Measurements from ENCODE around the gene IGFBP7.

Gene IGFBP7

GRCh38 chr4:57073559-57073958, 36.6 kb downstream of the IGFBP7 start:
- H3K4me3 ChIP-seq (ENCODE audit: low read depth, low read length), result no peak overlapping the region
- DNase-seq (ENCODE audit: low read depth, low spot score), result no peak
- no peak for TF ChIP-seq CTCF (IDR thresholded peaks at IDR 0.05; ENCODE audit: insufficient read depth, low read length, missing control alignments)
- ChIA-PET CTCF (interaction anchor here (1.0 to 2.3 kb wide), 4 partner anchors 16 to 75 kb away, joined by 3 to 9 read pairs (median 3); no protein-coding TSS in a partner anchor), POLR2A (no interaction called here)

GRCh38 chr4:57071326-57071725, 38.9 kb downstream of the IGFBP7 start:
- no peak for DNase-seq (ENCODE audit: low read depth, low spot score)
- H3K4me3 ChIP-seq (ENCODE audit: low read depth, low read length), result no peak overlapping the region
- POLR2A ChIA-PET, result interaction anchor here (0.5 kb wide), 1 partner anchor 51 kb away, joined by 3 read pairs; no protein-coding TSS in a partner anchor
- TF ChIP-seq CTCF (IDR thresholded peaks at IDR 0.05; ENCODE audit: insufficient read depth, low read length, missing control alignments), result no peak
- CTCF ChIA-PET, result interaction anchor here (1.5 to 1.7 kb wide), 3 partner anchors 33 to 92 kb away, joined by 5 to 7 read pairs (median 6); no protein-coding TSS in a partner anchor

GRCh38 chr4:57070461-57070860, 39.7 kb downstream of the IGFBP7 start:
- TF ChIP-seq CTCF (IDR thresholded peaks at IDR 0.05; ENCODE audit: insufficient read depth, low read length, missing control alignments), result no peak
- DNase-seq (ENCODE audit: low read depth, low spot score), result no peak
- H3K4me3 ChIP-seq (ENCODE audit: low read depth, low read length), result no peak overlapping the region
- POLR2A ChIA-PET, result no interaction called here
- CTCF ChIA-PET, result interaction anchor here (2.1 kb wide), 1 partner anchor 93 kb away, joined by 4 read pairs; no protein-coding TSS in a partner anchor

- POLR2A ChIA-PET, result no interaction called here
- H3K4me3 ChIP-seq (ENCODE audit: low read depth, low read length), result no peak overlapping the region
- DNase-seq (ENCODE audit: low read depth, low spot score), result no peak
- TF ChIP-seq CTCF (IDR thresholded peaks at IDR 0.05; ENCODE audit: insufficient read depth, low read length, missing control alignments), result no peak
- CTCF ChIA-PET, result no interaction called here
These were observed 41.8 kb downstream of the IGFBP7 start for GRCh38 chr4:57068237-57068981.

GRCh38 chr4:57065730-57066482, 44.3 kb downstream of the IGFBP7 start:
- DNase-seq (ENCODE audit: low read depth, low spot score), result no peak
- no peak for TF ChIP-seq CTCF (IDR thresholded peaks at IDR 0.05; ENCODE audit: insufficient read depth, low read length, missing control alignments)
- ChIA-PET POLR2A (interaction anchor here (0.6 to 2.7 kb wide), 12 partner anchors 9 to 235 kb away, joined by 3 to 30 read pairs (median 4); partner anchors contain the start of genes IGFBP7 and POLR2B), CTCF (interaction anchor here (0.8 to 2.7 kb wide), 9 partner anchors 10 to 98 kb away, joined by 3 to 11 read pairs (median 4); partner anchors contain the start of gene NOA1)
- no peak overlapping the region; the same call in 1 of the 2 replicates for H3K4me3 ChIP-seq (ENCODE audit: low read depth, low read length)

Measured in AG04449 (cell line).